HCT116 (cell line): ENCODE results near the gene APLF.

Experiments used
- EZH2 ChIP-seq: fragments of 200-600 bp; sonication (generic); IDR thresholded peaks from 2 replicates; pipeline ENCODE4 v1.6.1; 2017; ENCODE audit warnings: antibody characterized with exemption, mixed run types
- RAD21 ChIP-seq: IDR thresholded peaks from 2 replicates; pipeline ENCODE4 v1.6.1; 2012; ENCODE audit warnings: low read depth, mild to moderate bottlenecking
- TF ChIP-seq, protein P1 (sequence below), 3 experiments: fragments of 200-600 bp in 1 of 3; sonication (generic) in 1 of 3; IDR thresholded peaks in 2 of 3; conservative IDR thresholded peaks in 1 of 3; 2 replicates each; pipeline ENCODE4 v1.5.1; 2012 to 2017; ENCODE audit warnings: low read depth in 2 of 3, low read length in 2 of 3, antibody characterized with exemption in 1 of 3, borderline replicate concordance in 1 of 3, control low read depth in 1 of 3, mild to moderate bottlenecking in 1 of 3, mixed read lengths in 1 of 3, mixed run types in 1 of 3, moderate library complexity in 1 of 3; ENCODE audit not compliant: insufficient read depth in 1 of 3

DNA sequence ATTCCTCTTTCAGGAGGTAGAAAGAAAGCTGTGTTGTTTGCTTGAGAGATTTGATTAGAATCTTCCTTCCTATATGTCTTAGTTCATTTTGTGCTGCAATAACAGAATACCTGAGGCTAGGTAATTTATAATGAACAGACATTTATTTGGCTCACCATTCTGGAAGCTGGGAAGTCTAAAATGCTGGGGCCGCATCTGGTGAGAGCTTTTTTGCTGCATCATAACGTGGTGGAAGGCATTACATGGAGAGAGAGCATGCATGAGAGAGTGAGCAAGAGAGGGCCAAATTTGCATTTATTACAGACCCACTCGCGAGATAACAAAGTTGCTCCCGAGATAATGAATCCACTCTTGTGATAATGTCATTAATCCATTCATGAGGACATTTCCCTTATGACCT lies 34.4 kb downstream of the APLF start:
- TF ChIP-seq, protein P1, sequence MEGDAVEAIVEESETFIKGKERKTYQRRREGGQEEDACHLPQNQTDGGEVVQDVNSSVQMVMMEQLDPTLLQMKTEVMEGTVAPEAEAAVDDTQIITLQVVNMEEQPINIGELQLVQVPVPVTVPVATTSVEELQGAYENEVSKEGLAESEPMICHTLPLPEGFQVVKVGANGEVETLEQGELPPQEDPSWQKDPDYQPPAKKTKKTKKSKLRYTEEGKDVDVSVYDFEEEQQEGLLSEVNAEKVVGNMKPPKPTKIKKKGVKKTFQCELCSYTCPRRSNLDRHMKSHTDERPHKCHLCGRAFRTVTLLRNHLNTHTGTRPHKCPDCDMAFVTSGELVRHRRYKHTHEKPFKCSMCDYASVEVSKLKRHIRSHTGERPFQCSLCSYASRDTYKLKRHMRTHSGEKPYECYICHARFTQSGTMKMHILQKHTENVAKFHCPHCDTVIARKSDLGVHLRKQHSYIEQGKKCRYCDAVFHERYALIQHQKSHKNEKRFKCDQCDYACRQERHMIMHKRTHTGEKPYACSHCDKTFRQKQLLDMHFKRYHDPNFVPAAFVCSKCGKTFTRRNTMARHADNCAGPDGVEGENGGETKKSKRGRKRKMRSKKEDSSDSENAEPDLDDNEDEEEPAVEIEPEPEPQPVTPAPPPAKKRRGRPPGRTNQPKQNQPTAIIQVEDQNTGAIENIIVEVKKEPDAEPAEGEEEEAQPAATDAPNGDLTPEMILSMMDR (IDR thresholded peaks at IDR 0.05 in 2 of 3, conservative IDR thresholded peaks at IDR 0.05 in 1 of 3; ENCODE audit: borderline replicate concordance in 1 of 3, insufficient read depth in 1 of 3, low read depth in 2 of 3, low read length in 2 of 3): no peak
- TF ChIP-seq EZH2: no peak
- TF ChIP-seq RAD21: no peak
